H1 (cell line): ENCODE data around the gene OR3A2. TPM values are rescaled to one million over a fixed set of nuclear protein-coding genes. Genes with fewer than 3 reads are reported as not detected.

Experiments used
- CTCF ChIA-PET: fragments of 300-600 bp; sonication (Branson Sonifier 250); formaldehyde crosslinking; loops from one replicate; lab custom pipeline; 2021; ENCODE audit not compliant: partially characterized antibody; lab: Charles Lee
- POLR2A ChIA-PET: fragments of 300-600 bp; sonication (Branson Sonifier 250); formaldehyde crosslinking; loops from one replicate; lab custom pipeline; 2021; ENCODE audit warnings: inconsistent platforms; ENCODE audit not compliant: partially characterized antibody; lab: Charles Lee
- DNase-seq, 2 experiments: peaks; one replicate each; pipeline versions ENCODE4 v3.0.0 to v3.0.0-alpha.2; 2010 to 2022; ENCODE audit warnings: low spot score in 2 of 2, low read depth in 1 of 2, mixed read lengths in 1 of 2
- FAIRE-seq: peaks from 2 replicates; lab custom pipeline; 2011; peaks lifted over from hg19 to GRCh38; lab: Jason Lieb, UNC
- H2AFZ ChIP-seq: 2 replicates; pipeline ENCODE4 v1.8.1; 2012; ENCODE audit warnings: low read length, inconsistent platforms
- H2AK5ac ChIP-seq: 2 replicates; pipeline ENCODE4 v1.6.1; 2013; ENCODE audit warnings: low read depth, low read length
- H2BK120ac ChIP-seq: replicated peaks from 2 replicates; pipeline ENCODE3; 2013; ENCODE audit warnings: low read depth, low read length, inconsistent platforms
- H2BK12ac ChIP-seq: 2 replicates; pipeline ENCODE4 v1.6.1; 2013; ENCODE audit warnings: low read depth, low read length
- H2BK15ac ChIP-seq: 2 replicates; pipeline ENCODE4 v1.6.1; 2013; ENCODE audit warnings: low read length
- H2BK20ac ChIP-seq: 2 replicates; pipeline ENCODE4 v1.6.1; 2013; ENCODE audit warnings: low read length
- H2BK5ac ChIP-seq: 2 replicates; pipeline ENCODE4 v1.6.1; 2013; ENCODE audit warnings: low read depth, low read length
- H3K14ac ChIP-seq: 2 replicates; pipeline ENCODE4 v1.6.1; 2013; ENCODE audit warnings: inconsistent platforms; ENCODE audit not compliant: insufficient read length
- H3K18ac ChIP-seq: 2 replicates; pipeline ENCODE4 v1.6.1; 2013; ENCODE audit warnings: low read length; ENCODE audit errors: extremely low read depth
- H3K23ac ChIP-seq: 2 replicates; pipeline ENCODE4 v1.6.1; 2013; ENCODE audit warnings: inconsistent platforms; ENCODE audit not compliant: insufficient read length
- H3K23me2 ChIP-seq: 2 replicates; pipeline ENCODE4 v1.6.1; 2013; ENCODE audit warnings: low read depth, low read length
- H3K27ac ChIP-seq: 2 replicates; pipeline ENCODE4 v1.6.1; 2011; ENCODE audit warnings: low read depth, low read length, inconsistent platforms
- H3K27me3 ChIP-seq, 4 experiments: replicated peaks in 1 of 4; 1 replicate in 1 of 4; 2 replicates in 3 of 4; pipeline versions ENCODE4 v1.6.1 to v1.8.1; 2011 to 2013; ENCODE audit warnings: low read length in 3 of 4, mild to moderate bottlenecking in 3 of 4, inconsistent platforms in 2 of 4, mixed read lengths in 2 of 4, moderate library complexity in 1 of 4; ENCODE audit not compliant: control insufficient read depth in 3 of 4, insufficient read depth in 3 of 4; ENCODE audit errors: extremely low read depth in 1 of 4
- H3K36me3 ChIP-seq, 4 experiments: 2 replicates each; pipeline versions ENCODE4 v1.6.1 to v1.8.1; 2011 to 2013; ENCODE audit warnings: mild to moderate bottlenecking in 4 of 4, low read length in 3 of 4, moderate library complexity in 2 of 4, control low read depth in 1 of 4, inconsistent platforms in 1 of 4; ENCODE audit not compliant: insufficient read depth in 4 of 4, control insufficient read depth in 2 of 4
- H3K4ac ChIP-seq: replicated peaks from 2 replicates; pipeline ENCODE3; 2013; ENCODE audit warnings: low read length, low read depth, mixed read lengths, inconsistent platforms; ENCODE audit not compliant: insufficient read length
- H3K4me1 ChIP-seq, 4 experiments: replicated peaks in 1 of 4; 1 replicate in 1 of 4; 2 replicates in 3 of 4; pipeline versions ENCODE4 v1.6.1 to v1.8.1; 2011 to 2013; ENCODE audit warnings: low read length in 3 of 4, inconsistent platforms in 2 of 4, mixed read lengths in 1 of 4; ENCODE audit not compliant: insufficient read depth in 4 of 4, control insufficient read depth in 3 of 4
- H3K4me2 ChIP-seq, 2 experiments: 2 replicates each; pipeline versions ENCODE4 v1.6.1 to v1.8.1; 2011 to 2013; ENCODE audit warnings: low read depth in 2 of 2, low read length in 2 of 2, control low read depth in 1 of 2, inconsistent platforms in 1 of 2, mild to moderate bottlenecking in 1 of 2; ENCODE audit not compliant: insufficient read depth in 1 of 2
- H3K4me3 ChIP-seq, 4 experiments: fragments of 200-600, 300-600 bp in 1 of 4; sonication (generic), shearing (Covaris generic), sonication (Bioruptor Twin) in 1 of 4; 2 replicates each; pipeline versions ENCODE4 v1.5.1 to v1.8.1; 2011 to 2016; ENCODE audit warnings: low read length in 4 of 4, low read depth in 3 of 4, control low read depth in 2 of 4, inconsistent platforms in 2 of 4, mild to moderate bottlenecking in 2 of 4, mixed read lengths in 1 of 4, moderate library complexity in 1 of 4; ENCODE audit not compliant: insufficient read depth in 2 of 4; ENCODE audit errors: extremely low read depth in 1 of 4
- H3K56ac ChIP-seq: replicated peaks from 2 replicates; pipeline ENCODE3; 2013; ENCODE audit warnings: low read depth, mild to moderate bottlenecking, mixed read lengths, low read length, inconsistent platforms; ENCODE audit not compliant: insufficient read length
- H3K79me1 ChIP-seq: 2 replicates; pipeline ENCODE4 v1.6.1; 2013; ENCODE audit warnings: low read depth, low read length, control low read depth
- H3K79me2 ChIP-seq, 2 experiments: 2 replicates each; pipeline versions ENCODE4 v1.6.1 to v1.8.1; 2012 to 2013; ENCODE audit warnings: low read length in 2 of 2, mild to moderate bottlenecking in 2 of 2, inconsistent platforms in 1 of 2; ENCODE audit not compliant: insufficient read depth in 2 of 2, control insufficient read depth in 1 of 2
- H3K9ac ChIP-seq, 4 experiments: replicated peaks in 1 of 4; 1 replicate in 1 of 4; 2 replicates in 3 of 4; pipeline versions ENCODE4 v1.6.1 to v1.8.1; 2011 to 2013; ENCODE audit warnings: low read depth in 3 of 4, low read length in 3 of 4, control low read depth in 2 of 4, mild to moderate bottlenecking in 2 of 4, moderate library complexity in 2 of 4, inconsistent platforms in 1 of 4; ENCODE audit errors: extremely low read depth in 1 of 4
- H3K9me3 ChIP-seq, 2 experiments: 2 replicates each; pipeline versions ENCODE4 v1.6.1 to v1.8.1; 2012 to 2013; ENCODE audit warnings: mild to moderate bottlenecking in 2 of 2, moderate library complexity in 2 of 2, control low read depth in 1 of 2, inconsistent platforms in 1 of 2, low read depth in 1 of 2, low read length in 1 of 2, mixed read lengths in 1 of 2; ENCODE audit not compliant: insufficient read depth in 2 of 2
- H4K20me1 ChIP-seq, 2 experiments: replicated peaks in 1 of 2; 2 replicates each; pipeline versions ENCODE3 to v1.8.1; 2011 to 2013; ENCODE audit warnings: inconsistent platforms in 2 of 2, low read length in 2 of 2, mild to moderate bottlenecking in 1 of 2; ENCODE audit not compliant: insufficient read depth in 2 of 2, control insufficient read depth in 1 of 2
- H4K5ac ChIP-seq: 2 replicates; pipeline ENCODE4 v1.6.1; 2013; ENCODE audit warnings: low read length, low read depth, mixed read lengths, inconsistent platforms; ENCODE audit not compliant: insufficient read length
- H4K8ac ChIP-seq: 2 replicates; pipeline ENCODE4 v1.8.0; 2013; ENCODE audit warnings: mild to moderate bottlenecking, moderate library complexity, low read length, inconsistent platforms; ENCODE audit not compliant: insufficient read depth; ENCODE audit errors: extremely low read depth
- H4K91ac ChIP-seq: replicated peaks from 2 replicates; pipeline ENCODE3; 2013; ENCODE audit warnings: low read length, mixed read lengths, inconsistent platforms; ENCODE audit not compliant: insufficient read length
- BCL11A ChIP-seq, 2 experiments: IDR thresholded peaks; one replicate each; pipeline ENCODE4 v1.6.1; 2011; ENCODE audit warnings: low read depth in 2 of 2, low read length in 2 of 2, mild to moderate bottlenecking in 2 of 2
- EGR1 ChIP-seq: IDR thresholded peaks from 2 replicates; pipeline ENCODE4 v1.6.1; 2011; ENCODE audit warnings: low read depth, low read length, borderline replicate concordance
- EP300 ChIP-seq, 2 experiments: IDR thresholded peaks; 1 replicate in 1 of 2; 2 replicates in 1 of 2; pipeline ENCODE4 v1.6.1; 2011 to 2012; ENCODE audit warnings: low read depth in 2 of 2, low read length in 2 of 2, mild to moderate bottlenecking in 2 of 2, borderline replicate concordance in 1 of 2, inconsistent platforms in 1 of 2, moderate library complexity in 1 of 2
- FOSL1 ChIP-seq: IDR thresholded peaks from 2 replicates; pipeline ENCODE4 v1.6.1; 2011; ENCODE audit warnings: mild to moderate bottlenecking, low read depth, low read length, moderate library complexity; ENCODE audit not compliant: insufficient read depth
- GTF2F1 ChIP-seq: IDR thresholded peaks from 2 replicates; pipeline ENCODE4 v1.6.1; 2012; ENCODE audit warnings: low read depth, low read length, improper control_type of control experiment, borderline replicate concordance
- MAFK ChIP-seq: IDR thresholded peaks from 2 replicates; pipeline ENCODE4 v1.6.1; 2012; ENCODE audit warnings: low read depth, mild to moderate bottlenecking, improper control_type of control experiment, low read length
- RNF2 ChIP-seq: fragments of 200-900, 300-1000 bp; sonication (generic); IDR thresholded peaks from 2 replicates; pipeline ENCODE4 v1.7.1; 2016; ENCODE audit warnings: borderline replicate concordance, low read depth, mild to moderate bottlenecking, antibody characterized with exemption, low read length; ENCODE audit not compliant: poor library complexity, severe bottlenecking; ENCODE audit errors: missing control alignments
- TBP ChIP-seq: IDR thresholded peaks from 2 replicates; pipeline ENCODE4 v1.6.1; 2011; ENCODE audit warnings: low read depth, low read length, improper control_type of control experiment
- YY1 ChIP-seq: IDR thresholded peaks from 2 replicates; pipeline ENCODE4 v1.6.1; 2011; ENCODE audit warnings: low read depth, mild to moderate bottlenecking, low read length
- WGBS, 2 experiments: shearing (Covaris generic) in 1 of 2; methylation state at CpG; one replicate each; pipeline versions ENCODE4 v1.1.6 to v1.1.7; 2013 to 2015; ENCODE audit warnings: low lambda C conversion rate in 2 of 2, mixed read lengths in 2 of 2, inconsistent platforms in 1 of 2, low coverage in 1 of 2, missing lambda C conversion rate in 1 of 2; ENCODE audit not compliant: insufficient replicate concordance in 2 of 2, insufficient coverage in 1 of 2, insufficient read length in 1 of 2; ENCODE audit errors: extremely low coverage in 1 of 2, missing lambda C conversion rate in 1 of 2; 5-methylcytosine and 5-hydroxymethylcytosine counted together
- polyA plus RNA-seq, 7 experiments: library from polyadenylated mRNA; depleted of rRNA in 3 of 7; stranded (reverse) in 5 of 7; unstranded in 2 of 7; fragments of >200 nt in 5 of 7; fragments of 200-250 nt in 2 of 7; gene quantifications; 1 replicate in 5 of 7; 2 replicates in 1 of 7; 4 replicates in 1 of 7; pipeline versions ENCODE4 v1.2.1 to v1.2.3, GENCODE V29; 2011 to 2013; ENCODE audit warnings: missing spikeins in 2 of 7, mixed read lengths in 2 of 7
- total RNA-seq: library from RNA; stranded (reverse); fragmentation: NEBNext Ultra II Directional; extraction: Animal tissue kit (Norgen Biotek cat#: 25700); gene quantifications from 2 replicates; pipeline ENCODE4 v1.2.1, GENCODE V29; 2021
- TF ChIP-seq, protein P1 (sequence below): IDR thresholded peaks from 2 replicates; pipeline ENCODE4 v1.6.1; 2012; ENCODE audit warnings: inconsistent platforms
- TF ChIP-seq, protein P2 (sequence below): IDR thresholded peaks from 2 replicates; pipeline ENCODE4 v1.6.1; 2011; ENCODE audit warnings: low read length, improper control_type of control experiment

The OR3A2 gene
- total and polyA plus RNA-seq, 2 of the 8 experiments (the other 6 are each of a cell fraction or from before 2014, with no cell fraction given), result not detected

DNA sequence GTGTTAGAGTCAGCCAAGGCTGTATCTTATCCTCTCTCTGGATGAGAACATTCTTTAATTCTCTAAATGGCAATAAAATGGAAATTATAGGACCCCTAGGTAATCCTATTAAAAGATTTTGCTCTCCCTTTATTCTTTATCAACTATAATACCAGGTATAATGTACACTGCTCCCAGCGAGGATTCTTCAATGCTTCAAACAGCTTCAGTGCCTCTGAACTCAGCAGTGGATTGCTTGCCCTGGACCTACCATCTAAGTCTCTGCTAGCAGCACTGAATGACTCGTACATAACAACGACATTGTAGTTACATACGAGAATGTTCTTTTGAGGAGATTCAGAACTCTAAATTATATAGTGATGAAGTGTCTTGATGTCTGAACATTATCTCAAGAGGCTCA, 3.7 kb upstream of the OR3A2 start:
- Histone ChIP-seq H3K9me3 (peaks cover 20 to 25% of the 10 kb centered on the region in 2 experiments; a peak in 3 of 4 replicates), H3K27ac (no peak overlapping the region), H3K23ac (no peak overlapping the region), H4K8ac (no peak overlapping the region), H2BK15ac (no peak overlapping the region), H3K23me2 (no peaks in the 10 kb centered on the region), H3K4me1 (no peaks in the 10 kb centered on the region; a peak in 1 of 7 replicates), H2AK5ac (no peak overlapping the region), H3K27me3 (no peaks in the 10 kb centered on the region; a peak in 1 of 7 replicates), H3K56ac (no peak overlapping the region), H3K4me3 (no peak overlapping the region), H2BK20ac (no peak overlapping the region), H3K36me3 (no peaks in the 10 kb centered on the region), H2BK12ac (no peak overlapping the region), H3K4me2 (no peak overlapping the region), H3K9ac (no peak overlapping the region), H3K79me1 (no peaks in the 10 kb centered on the region), H3K79me2 (no peaks in the 10 kb centered on the region), H4K5ac (no peak overlapping the region), H2BK5ac (no peak overlapping the region), H3K18ac (no peak overlapping the region), H4K91ac (no peak overlapping the region), H3K4ac (no peak overlapping the region), H3K14ac (no peak overlapping the region), H2BK120ac (no peak overlapping the region), H2AFZ (no peak overlapping the region), H4K20me1 (no peaks in the 10 kb centered on the region)
- no peak for FAIRE-seq
- ChIA-PET CTCF (interaction anchor here (0.6 kb wide), 1 partner anchor 661 kb away, joined by 3 read pairs; no protein-coding TSS in a partner anchor), POLR2A (no interaction called here)
- no peak for DNase-seq
- 87% methylated on average over 4 of the region's 4 CpGs; no CpG with 5 or more reads in 1 of the 2 experiments for WGBS, 2 experiments
- TF ChIP-seq YY1, result no peak
- no peak for TF ChIP-seq EP300 (IDR thresholded peaks at IDR 0.05; ENCODE audit: borderline replicate concordance in 1 of 2, low read depth in 2 of 2, low read length in 2 of 2)
- TF ChIP-seq GTF2F1, result no peak
- TF ChIP-seq TBP, result no peak
- TF ChIP-seq, protein P1, sequence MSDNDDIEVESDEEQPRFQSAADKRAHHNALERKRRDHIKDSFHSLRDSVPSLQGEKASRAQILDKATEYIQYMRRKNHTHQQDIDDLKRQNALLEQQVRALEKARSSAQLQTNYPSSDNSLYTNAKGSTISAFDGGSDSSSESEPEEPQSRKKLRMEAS, result no peak
- TF ChIP-seq BCL11A (IDR thresholded peaks at IDR 0.05; ENCODE audit: low read depth in 2 of 2, low read length in 2 of 2), result no peak
- TF ChIP-seq EGR1, result no peak
- no peak for TF ChIP-seq MAFK
- TF ChIP-seq, protein P2, sequence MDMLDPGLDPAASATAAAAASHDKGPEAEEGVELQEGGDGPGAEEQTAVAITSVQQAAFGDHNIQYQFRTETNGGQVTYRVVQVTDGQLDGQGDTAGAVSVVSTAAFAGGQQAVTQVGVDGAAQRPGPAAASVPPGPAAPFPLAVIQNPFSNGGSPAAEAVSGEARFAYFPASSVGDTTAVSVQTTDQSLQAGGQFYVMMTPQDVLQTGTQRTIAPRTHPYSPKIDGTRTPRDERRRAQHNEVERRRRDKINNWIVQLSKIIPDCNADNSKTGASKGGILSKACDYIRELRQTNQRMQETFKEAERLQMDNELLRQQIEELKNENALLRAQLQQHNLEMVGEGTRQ, result no peak
- no peak for TF ChIP-seq FOSL1
- TF ChIP-seq RNF2, result no peak
